Stomach smooth muscle (tissue), 2 donors: Measurements from ENCODE around the gene FAM221B.

Source experiments
- H3K27ac ChIP-seq: one replicate; pipeline ENCODE4 v1.7.0; 2013; ENCODE audit warnings: mild to moderate bottlenecking, low read length, inconsistent platforms
- H3K27me3 ChIP-seq, 2 donors: one replicate each; pipeline ENCODE4 v1.7.0; 2013; ENCODE audit warnings: low read length in 2 of 2; ENCODE audit not compliant: insufficient read depth in 2 of 2, control insufficient read depth in 1 of 2
- H3K36me3 ChIP-seq, 2 donors: one replicate each; pipeline ENCODE4 v1.7.0; 2013; ENCODE audit warnings: low read length in 2 of 2; ENCODE audit not compliant: control insufficient read depth in 2 of 2, insufficient read depth in 2 of 2
- H3K4me1 ChIP-seq: one replicate; pipeline ENCODE4 v1.7.0; 2013; ENCODE audit warnings: low read length; ENCODE audit not compliant: control insufficient read depth, insufficient read depth
- H3K4me3 ChIP-seq, 2 donors: one replicate each; pipeline ENCODE4 v1.7.0; 2013; ENCODE audit warnings: low read length in 2 of 2
- H3K9ac ChIP-seq, 2 donors: one replicate each; pipeline ENCODE4 v1.7.0; 2013; ENCODE audit warnings: low read length in 2 of 2, mild to moderate bottlenecking in 1 of 2
- H3K9me3 ChIP-seq, 2 donors: one replicate each; pipeline ENCODE4 v1.7.0; 2013; ENCODE audit warnings: low read length in 2 of 2; ENCODE audit not compliant: control insufficient read depth in 2 of 2
- donor health status: healthy.
- donor health status: Pancreatic carcinoma.

FAM221B gene

DNA sequence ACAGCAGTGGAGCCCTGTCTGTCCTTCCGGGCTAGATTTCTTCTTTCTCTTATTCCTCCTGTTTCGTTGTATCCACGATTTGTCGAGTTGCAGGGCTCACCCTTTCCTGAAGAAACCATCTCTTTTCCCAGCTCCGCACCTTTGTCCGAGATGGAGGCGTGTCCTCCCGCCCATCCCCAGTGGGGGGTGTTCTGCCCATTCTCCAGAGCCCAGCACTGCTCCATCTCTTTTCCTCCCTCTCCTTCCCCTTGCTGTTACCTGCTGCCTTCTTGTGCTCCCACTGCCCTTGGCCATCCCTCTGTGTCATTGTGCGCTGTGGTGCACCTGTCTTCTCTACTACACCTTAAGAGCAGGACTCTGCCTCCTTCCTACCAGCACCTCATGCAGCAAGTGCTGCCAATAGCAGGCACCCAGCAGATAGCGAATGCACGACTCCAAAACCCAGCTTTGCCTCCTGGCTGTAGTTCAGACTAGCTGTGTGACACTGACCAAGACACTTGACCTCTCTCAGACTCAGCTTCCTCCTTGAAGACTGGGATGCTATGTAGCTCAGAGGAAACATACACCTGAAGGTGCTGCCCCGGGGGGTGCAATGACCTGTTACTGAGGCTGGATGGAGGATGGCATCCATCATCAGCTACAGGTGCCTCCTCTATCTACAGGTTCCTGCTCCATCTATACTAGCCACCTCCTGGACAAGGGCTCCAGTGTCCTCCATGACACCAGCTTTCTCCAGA lies 32.8 kb upstream of the FAM221B start:
- Histone ChIP-seq H3K9me3 (no peaks in the 10 kb centered on the region), H3K27me3 (peaks cover 0 to 5% of the 10 kb centered on the region in 2 donors), H3K4me1 (peaks cover 4% of the 10 kb centered on the region), H3K36me3 (no peaks in the 10 kb centered on the region), H3K9ac (no peak overlapping the region), H3K27ac (no peak overlapping the region), H3K4me3 (no peak overlapping the region)

DNA sequence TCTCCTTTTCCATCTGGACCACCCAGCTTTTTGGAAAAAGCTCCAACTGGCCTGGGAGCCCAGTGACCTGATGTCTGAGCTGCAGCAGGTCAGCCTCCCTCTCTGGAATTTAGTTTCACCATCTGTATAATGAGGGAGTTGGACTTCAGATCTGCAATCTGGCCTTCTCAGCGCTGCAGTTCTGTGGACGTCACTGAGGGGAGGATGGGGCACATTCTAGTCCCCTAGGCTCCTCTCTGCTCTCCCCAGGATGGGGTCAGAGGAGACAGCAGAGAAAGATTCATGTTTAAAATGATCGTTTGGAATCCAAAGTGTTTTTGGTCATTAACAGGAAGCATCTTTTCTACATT lies 31.4 kb upstream of the FAM221B start:
- Histone ChIP-seq H3K9me3 (no peaks in the 10 kb centered on the region), H3K4me3 (no peak overlapping the region), H3K27me3 (peaks cover 0 to 5% of the 10 kb centered on the region in 2 donors), H3K36me3 (no peaks in the 10 kb centered on the region), H3K27ac (no peak overlapping the region), H3K4me1 (peaks cover 4% of the 10 kb centered on the region), H3K9ac (no peak overlapping the region)

DNA sequence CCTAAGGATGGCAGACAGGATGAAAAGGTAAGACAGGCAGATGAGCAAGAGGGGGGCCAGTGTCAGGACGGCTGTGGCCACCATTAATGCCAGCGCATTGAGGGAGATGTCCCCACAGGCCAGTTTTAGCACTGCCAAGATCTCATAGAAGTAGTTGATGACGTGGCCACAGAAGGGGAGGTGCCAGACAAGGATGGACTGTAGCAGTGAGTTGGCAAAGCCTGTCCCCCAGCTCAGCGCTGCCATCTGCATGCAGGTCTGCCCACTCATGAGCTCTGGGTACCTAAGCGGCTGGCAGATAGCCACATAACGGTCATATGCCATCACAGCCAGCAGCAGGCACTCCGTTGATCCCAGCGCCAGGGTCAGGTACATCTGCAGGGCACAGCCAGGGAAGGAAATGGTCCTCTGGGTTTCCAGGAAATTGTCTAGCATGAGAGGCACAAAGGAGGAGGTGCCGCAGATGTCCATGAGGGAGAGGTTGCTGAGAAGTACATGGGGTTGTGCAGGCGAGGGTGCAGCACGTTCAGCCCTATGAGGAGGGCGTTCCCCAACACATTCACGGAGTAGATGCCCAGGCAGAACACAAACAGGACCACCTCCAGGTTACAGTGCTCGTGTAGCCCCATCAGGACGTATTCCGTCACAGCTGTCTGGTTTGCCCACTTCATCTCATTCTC lies 30.9 kb upstream of the FAM221B start:
- Histone ChIP-seq H3K27me3 (peaks cover 0 to 5% of the 10 kb centered on the region in 2 donors), H3K9ac (no peak overlapping the region), H3K4me1 (peaks cover 4% of the 10 kb centered on the region)

GRCh38 chr9:35858458-35858857 lies 29.9 kb upstream of the FAM221B start:
- no peak overlapping the region for H3K27ac ChIP-seq
- H3K4me3 ChIP-seq: no peak overlapping the region
- H3K4me1 ChIP-seq: peaks cover 4% of the 10 kb centered on the region
- H3K9me3 ChIP-seq: no peaks in the 10 kb centered on the region
- peaks cover 5 to 6% of the 10 kb centered on the region in 2 donors for H3K36me3 ChIP-seq
- H3K27me3 ChIP-seq: peaks cover 0 to 3% of the 10 kb centered on the region in 2 donors
- H3K9ac ChIP-seq: no peak overlapping the region

More for the DNA sequence above, 30.9 kb upstream of the FAM221B start:
- H3K27ac ChIP-seq: peak overlapping the region; percentile 11
- peaks cover 0 to 5% of the 10 kb centered on the region in 2 donors for H3K36me3 ChIP-seq
- no peak overlapping the region for H3K4me3 ChIP-seq
- no peaks in the 10 kb centered on the region for H3K9me3 ChIP-seq

DNA sequence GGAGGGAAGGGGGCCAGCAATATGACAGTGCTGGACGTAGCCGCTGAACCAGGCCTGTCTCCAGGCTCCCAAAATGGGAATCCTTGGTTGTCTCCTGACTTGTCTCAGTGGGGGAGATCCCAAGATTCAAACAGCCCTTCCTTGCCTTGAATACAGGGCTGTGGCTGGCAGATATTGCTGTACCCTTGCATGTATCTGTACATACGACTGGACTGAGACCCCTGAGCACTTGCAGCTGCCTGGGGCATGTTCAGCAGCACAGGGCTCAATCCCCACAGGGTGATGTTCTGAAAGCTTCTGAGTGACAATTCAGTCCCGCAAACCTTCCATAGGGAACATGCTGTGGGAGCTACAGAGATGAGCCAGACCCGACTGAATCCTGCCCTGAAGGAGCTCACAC lies 28.4 kb upstream of the FAM221B start:
- no peak overlapping the region for H3K4me3 ChIP-seq
- H3K27ac ChIP-seq: no peak overlapping the region
- H3K27me3 ChIP-seq: no peaks in the 10 kb centered on the region
- H3K9me3 ChIP-seq: no peaks in the 10 kb centered on the region
- no peak overlapping the region for H3K9ac ChIP-seq
- peaks cover 4% of the 10 kb centered on the region for H3K4me1 ChIP-seq
- peaks cover 13 to 14% of the 10 kb centered on the region in 2 donors for H3K36me3 ChIP-seq

DNA sequence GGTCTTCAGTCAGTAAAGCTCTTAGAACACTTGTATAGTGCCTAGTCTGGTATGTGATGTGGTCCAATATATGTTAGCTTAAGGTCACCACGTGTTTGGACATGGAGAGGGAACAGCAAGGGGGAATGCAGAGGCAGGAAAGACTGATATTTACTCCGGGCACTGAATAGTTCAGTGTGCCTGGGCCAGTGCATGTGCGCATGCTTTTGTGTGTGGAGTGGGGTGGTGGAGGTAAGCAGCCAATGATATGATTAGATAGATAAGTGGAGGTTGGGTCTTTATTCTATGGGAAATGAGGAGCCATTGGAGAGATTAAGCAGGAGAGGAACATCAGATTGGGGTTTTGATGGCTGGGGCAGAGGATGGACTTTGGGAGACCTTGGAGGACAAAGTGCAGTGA lies 27.7 kb upstream of the FAM221B start:
- Histone ChIP-seq H3K27me3 (no peaks in the 10 kb centered on the region), H3K9ac (no peak overlapping the region), H3K9me3 (no peaks in the 10 kb centered on the region), H3K4me1 (peaks cover 4% of the 10 kb centered on the region), H3K36me3 (peaks cover 13 to 14% of the 10 kb centered on the region in 2 donors), H3K4me3 (no peak overlapping the region), H3K27ac (no peak overlapping the region)

DNA sequence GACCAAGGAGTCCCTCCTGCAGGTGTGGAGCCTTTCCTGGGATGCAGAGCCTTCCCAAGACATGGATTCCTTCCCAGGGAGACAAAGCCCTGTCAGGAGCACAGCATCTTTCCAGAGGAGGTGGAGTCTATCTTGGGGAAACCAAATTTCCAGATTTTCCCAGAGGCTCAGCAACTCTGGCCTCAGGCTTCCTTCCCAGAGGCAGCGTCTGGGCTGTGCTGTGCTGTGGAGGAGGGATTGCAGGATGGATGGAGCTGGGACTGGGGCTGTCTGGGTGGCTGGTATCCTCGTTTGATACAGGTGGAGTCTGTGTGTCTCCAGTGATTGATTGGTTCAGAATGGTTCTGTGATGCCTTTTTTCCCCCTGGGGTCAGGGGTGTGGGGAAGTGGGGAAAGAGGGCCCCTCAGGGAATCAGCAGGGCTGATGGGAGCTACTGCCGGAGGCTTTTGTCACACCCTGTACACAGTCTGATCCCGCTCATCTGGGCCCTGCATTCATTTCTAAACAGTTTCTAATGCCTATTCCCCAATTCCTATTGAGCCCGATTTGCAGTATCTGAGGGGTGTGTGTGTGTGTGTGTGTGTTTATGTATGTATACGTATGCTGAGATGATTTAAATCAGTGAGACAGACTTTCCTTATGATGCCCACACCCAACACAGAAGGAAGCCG lies 25.7 kb upstream of the FAM221B start:
- Histone ChIP-seq H3K36me3 (peaks cover 13 to 14% of the 10 kb centered on the region in 2 donors), H3K4me1 (no peaks in the 10 kb centered on the region), H3K9ac (no peak overlapping the region), H3K27me3 (no peaks in the 10 kb centered on the region), H3K9me3 (no peaks in the 10 kb centered on the region), H3K27ac (no peak overlapping the region), H3K4me3 (no peak overlapping the region)

GRCh38 chr9:35852876-35853865 lies 24.6 kb upstream of the FAM221B start:
- Histone ChIP-seq H3K4me1 (peaks cover 3% of the 10 kb centered on the region), H3K4me3 (no peak overlapping the region), H3K9me3 (no peaks in the 10 kb centered on the region), H3K9ac (no peak overlapping the region), H3K27me3 (no peaks in the 10 kb centered on the region), H3K36me3 (peaks cover 13 to 14% of the 10 kb centered on the region in 2 donors), H3K27ac (no peak overlapping the region)

- H3K9me3 ChIP-seq: no peaks in the 10 kb centered on the region
- peaks cover 13 to 14% of the 10 kb centered on the region in 2 donors for H3K36me3 ChIP-seq
- H3K4me3 ChIP-seq: no peak overlapping the region
- peaks cover 12% of the 10 kb centered on the region for H3K4me1 ChIP-seq
- H3K27me3 ChIP-seq: no peaks in the 10 kb centered on the region
- H3K27ac ChIP-seq: no peak overlapping the region
- no peak overlapping the region for H3K9ac ChIP-seq
Observed at GRCh38 chr9:35852267-35852815, 23.8 kb upstream of the FAM221B start.
